HCT116 (cell line): ENCODE measurements around the gene FAM221B. TPM values are rescaled to one million over a fixed set of nuclear protein-coding genes. Genes with fewer than 3 reads are reported as not detected.

Experiments used
- ATAC-seq: fragments of 200-7000 bp; cut with Tn5 transposase; 2 replicates; pipeline ENCODE4 v1.9.1; 2020; ENCODE audit warnings: mild to moderate bottlenecking, moderate library complexity
- BruUV-seq: library from RNA; stranded (reverse); fragments of 400-500 nt; replicated peaks from 2 replicates; lab custom pipeline; 2021; lab: Mats Ljungman, UMichigan
- CTCF ChIA-PET: fragments of 300-600 bp; sonication (Branson Sonifier 250); formaldehyde crosslinking; loops from one replicate; lab custom pipeline; 2021; ENCODE audit warnings: antibody characterized with exemption; lab: Charles Lee
- POLR2A ChIA-PET: fragments of 300-600, 350-600 bp; sonication (Branson Sonifier 250); formaldehyde crosslinking; loops from one replicate; lab custom pipeline; 2021; ENCODE audit warnings: antibody characterized with exemption; lab: Charles Lee
- RAD21 ChIA-PET, 2 experiments: fragments of 300-600 bp; sonication (Branson Sonifier 250); formaldehyde crosslinking; loops; one replicate each; lab custom pipeline; 2023; ENCODE audit warnings: low total read pairs in 2 of 2; ENCODE audit not compliant: uncharacterized antibody in 2 of 2, unreplicated experiment in 2 of 2, low non-redundant PET in 1 of 2; lab: Charles Lee
- DNase-seq: peaks from one replicate; pipeline ENCODE4 v3.0.0-alpha.2; 2010; ENCODE audit warnings: low read depth, low spot score
- H2AFZ ChIP-seq: fragments of 200-600 bp; shearing (Covaris generic), sonication (generic); 2 replicates; pipeline ENCODE4 v1.6.1; 2017; ENCODE audit warnings: low read depth, mixed run types, mixed read lengths, antibody characterized with exemption, low read length; ENCODE audit not compliant: poor library complexity, severe bottlenecking
- H3K27ac ChIP-seq: 2 replicates; pipeline ENCODE4 v1.5.1; 2012; ENCODE audit warnings: low read depth, low read length
- H3K27me3 ChIP-seq: fragments of 200-600 bp; sonication (generic); 2 replicates; pipeline ENCODE4 v1.6.1; 2016; ENCODE audit warnings: mixed run types, low read length, mixed read lengths; ENCODE audit not compliant: insufficient read depth
- H3K36me3 ChIP-seq, 2 experiments: fragments of 200-500 bp in 1 of 2; fragments of 200-600 bp in 1 of 2; sonication (Bioruptor generic) in 1 of 2; sonication (generic) in 1 of 2; 2 replicates each; pipeline versions ENCODE4 v1.5.1 to v1.6.1; 2014 to 2016; ENCODE audit warnings: low read length in 2 of 2, inconsistent platforms in 1 of 2, mixed read lengths in 1 of 2, mixed run types in 1 of 2; ENCODE audit not compliant: insufficient read depth in 2 of 2, control insufficient read depth in 1 of 2
- H3K4me1 ChIP-seq, 2 experiments: fragments of 200-600 bp in 1 of 2; sonication (generic) in 1 of 2; 2 replicates each; pipeline versions ENCODE4 v1.5.1 to v1.6.1; 2012 to 2017; ENCODE audit warnings: low read length in 2 of 2, inconsistent platforms in 1 of 2, mild to moderate bottlenecking in 1 of 2, mixed read lengths in 1 of 2, mixed run types in 1 of 2, moderate library complexity in 1 of 2; ENCODE audit not compliant: insufficient read depth in 2 of 2, control insufficient read depth in 1 of 2
- H3K4me2 ChIP-seq: fragments of 200-600 bp; sonication (generic); 2 replicates; pipeline ENCODE4 v1.6.1; 2017; ENCODE audit warnings: mixed run types, low read length, mixed read lengths
- H3K4me3 ChIP-seq, 2 experiments: fragments of 200-600 bp in 1 of 2; sonication (generic) in 1 of 2; replicated peaks in 1 of 2; 2 replicates each; pipeline ENCODE4 v1.5.1; 2011 to 2016; ENCODE audit warnings: low read length in 2 of 2, control low read depth in 1 of 2, low read depth in 1 of 2, mild to moderate bottlenecking in 1 of 2, mixed read lengths in 1 of 2, mixed run types in 1 of 2
- H3K79me2 ChIP-seq: fragments of 200-600 bp; sonication (generic); 2 replicates; pipeline ENCODE4 v1.6.1; 2017; ENCODE audit warnings: mild to moderate bottlenecking, mixed run types, low read length, moderate library complexity, mixed read lengths; ENCODE audit not compliant: insufficient read depth
- H3K9ac ChIP-seq: fragments of 200-600 bp; sonication (generic); 2 replicates; pipeline ENCODE4 v1.6.1; 2016; ENCODE audit warnings: low read length, mixed read lengths
- H3K9me2 ChIP-seq: fragments of 200-600 bp; sonication (generic), shearing (Covaris generic); 2 replicates; pipeline ENCODE4 v1.6.1; 2017; ENCODE audit warnings: mixed run types, mild to moderate bottlenecking, moderate library complexity; ENCODE audit not compliant: insufficient read depth
- H3K9me3 ChIP-seq, 2 experiments: fragments of 200-500 bp in 1 of 2; fragments of 200-600 bp in 1 of 2; sonication (Bioruptor generic) in 1 of 2; sonication (generic) in 1 of 2; 2 replicates each; pipeline ENCODE4 v1.6.1; 2014 to 2017; ENCODE audit warnings: low read length in 2 of 2, mixed read lengths in 2 of 2, inconsistent platforms in 1 of 2, low read depth in 1 of 2, mild to moderate bottlenecking in 1 of 2, mixed run types in 1 of 2, moderate library complexity in 1 of 2; ENCODE audit not compliant: control insufficient read depth in 1 of 2, insufficient read depth in 1 of 2
- H4K20me1 ChIP-seq: fragments of 200-600 bp; sonication (generic), shearing (Covaris generic); 2 replicates; pipeline ENCODE4 v1.6.1; 2017; ENCODE audit warnings: mixed run types, mild to moderate bottlenecking, moderate library complexity; ENCODE audit not compliant: insufficient read depth
- CEBPB ChIP-seq: IDR thresholded peaks from 2 replicates; pipeline ENCODE4 v1.6.1; 2012; ENCODE audit warnings: low read depth
- CTCF ChIP-seq, 3 experiments: fragments of 200-600 bp in 1 of 3; sonication (generic) in 1 of 3; IDR thresholded peaks in 2 of 3; conservative IDR thresholded peaks in 1 of 3; 2 replicates each; pipeline ENCODE4 v1.5.1; 2012 to 2017; ENCODE audit warnings: low read depth in 2 of 3, low read length in 2 of 3, antibody characterized with exemption in 1 of 3, borderline replicate concordance in 1 of 3, control low read depth in 1 of 3, mild to moderate bottlenecking in 1 of 3, mixed read lengths in 1 of 3, mixed run types in 1 of 3, moderate library complexity in 1 of 3; ENCODE audit not compliant: insufficient read depth in 1 of 3
- ELF1 ChIP-seq: IDR thresholded peaks from 2 replicates; pipeline ENCODE4 v1.6.1; 2012; ENCODE audit warnings: low read depth, borderline replicate concordance
- FOSL1 ChIP-seq: IDR thresholded peaks from 2 replicates; pipeline ENCODE4 v1.6.1; 2012; ENCODE audit warnings: low read depth
- POLR2A ChIP-seq: IDR thresholded peaks from 2 replicates; pipeline ENCODE4 v1.7.0; 2011; ENCODE audit warnings: borderline replicate concordance; ENCODE audit not compliant: insufficient read depth, insufficient read length; ENCODE audit errors: extremely low read depth
- RAD21 ChIP-seq: IDR thresholded peaks from 2 replicates; pipeline ENCODE4 v1.6.1; 2012; ENCODE audit warnings: low read depth, mild to moderate bottlenecking
- REST ChIP-seq: IDR thresholded peaks from 2 replicates; pipeline ENCODE4 v1.6.1; 2012; ENCODE audit warnings: low read depth
- SRF ChIP-seq: IDR thresholded peaks from 2 replicates; pipeline ENCODE4 v1.6.1; 2012; ENCODE audit warnings: low read depth
- ZBTB33 ChIP-seq: IDR thresholded peaks from 2 replicates; pipeline ENCODE4 v1.6.1; 2011; ENCODE audit warnings: mild to moderate bottlenecking, low read length, moderate library complexity; ENCODE audit not compliant: insufficient replicate concordance; ENCODE audit errors: extremely low read depth
- intact Hi-C: fragments of 100-400 bp; cut with micrococcal nuclease; formaldehyde crosslinking; loops from 2 replicates; pipeline ENCODE4 v1.10.0; 2022
- total RNA-seq: library from RNA; stranded (reverse); gene quantifications from one replicate; pipeline ENCODE4 v1.2.1, GENCODE V29; 2021; ENCODE audit not compliant: unreplicated experiment

Gene FAM221B
- total RNA-seq, 1 experiment from 2014 or later: not detected

- POLR2A ChIA-PET: no interaction called here
- no TSS peak for BruUV-seq
- H3K36me3 ChIP-seq: no peaks in the 10 kb centered on the region
- intact Hi-C loops: no loop called here
- no peak overlapping the region for H2AFZ ChIP-seq
- no peaks in the 10 kb centered on the region for H3K79me2 ChIP-seq
- H3K9ac ChIP-seq: no peak overlapping the region
- H3K27ac ChIP-seq: no peak overlapping the region
- no peaks in the 10 kb centered on the region for H3K27me3 ChIP-seq
- H3K9me2 ChIP-seq: no peaks in the 10 kb centered on the region
- H3K4me1 ChIP-seq: peaks cover 0 to 8% of the 10 kb centered on the region in 2 experiments; a peak in 2 of 4 replicates
- DNase-seq (no peak), ATAC-seq (no peak)
- RAD21 ChIA-PET: no interaction called here
- no peak overlapping the region for H3K4me2 ChIP-seq
- CTCF ChIA-PET: no interaction called here
- H3K4me3 ChIP-seq: no peak overlapping the region
- H3K9me3 ChIP-seq: no peaks in the 10 kb centered on the region
- no peaks in the 10 kb centered on the region for H4K20me1 ChIP-seq
- TF ChIP-seq ZBTB33 (no peak), RAD21 (no peak)
Measured at GRCh38 chr9:35839926-35840325, 11.4 kb upstream of the FAM221B start.

- Histone ChIP-seq H3K79me2 (no peaks in the 10 kb centered on the region), H3K4me3 (no peak overlapping the region), H4K20me1 (no peaks in the 10 kb centered on the region), H3K27me3 (no peaks in the 10 kb centered on the region), H3K4me1 (peaks cover 0 to 11% of the 10 kb centered on the region in 2 experiments; a peak in 1 of 4 replicates), H3K9ac (no peak overlapping the region), H3K9me3 (no peaks in the 10 kb centered on the region), H2AFZ (no peak overlapping the region), H3K27ac (no peak overlapping the region), H3K4me2 (no peak overlapping the region), H3K9me2 (no peaks in the 10 kb centered on the region), H3K36me3 (no peaks in the 10 kb centered on the region)
- RAD21 ChIA-PET: no interaction called here
- BruUV-seq: no TSS peak
- DNase-seq: no peak
- POLR2A ChIA-PET: no interaction called here
- CTCF ChIA-PET: interaction anchor here (2.2 kb wide), 1 partner anchor 46 kb away, joined by 12 read pairs; no protein-coding TSS in a partner anchor
- no peak for ATAC-seq
- intact Hi-C loops: no loop called here
- TF ChIP-seq POLR2A (no peak), SRF (no peak), ZBTB33 (no peak), ELF1 (no peak), FOSL1 (no peak), CTCF (IDR thresholded peaks at IDR 0.05 in 2 of 3, conservative IDR thresholded peaks at IDR 0.05 in 1 of 3; ENCODE audit: borderline replicate concordance in 1 of 3, insufficient read depth in 1 of 3, low read depth in 2 of 3, low read length in 2 of 3) (no peak), REST (no peak), CEBPB (no peak)
Measured at GRCh38 chr9:35836595-35836994, 8.1 kb upstream of the FAM221B start.
